COR-L47 (cell line): ENCODE results near the gene WDR19.

ENCODE experiments used
- DNase-seq: peaks from one replicate; lab custom pipeline; 2025; lab: John Stamatoyannopoulos, UW

The WDR19 gene

DNA sequence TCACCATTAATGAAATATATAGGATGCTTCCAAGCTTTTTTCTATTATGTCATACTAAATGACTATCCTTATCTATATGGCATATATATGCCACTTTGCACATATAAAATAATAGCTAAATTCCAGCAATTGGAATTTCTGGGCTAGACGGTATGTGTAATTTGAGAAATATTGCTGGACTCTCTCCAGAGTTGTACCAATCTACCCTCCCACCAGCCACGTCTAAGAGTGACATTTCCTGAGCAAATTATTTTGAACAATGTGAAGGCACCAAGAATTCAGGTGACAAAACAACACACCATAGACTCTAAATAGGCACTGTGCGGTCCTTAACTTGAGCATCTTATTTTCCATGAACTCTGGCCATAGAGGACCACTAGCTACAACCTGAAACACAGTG is 121.5 kb downstream of the WDR19 start:
- no peak for DNase-seq

DNA sequence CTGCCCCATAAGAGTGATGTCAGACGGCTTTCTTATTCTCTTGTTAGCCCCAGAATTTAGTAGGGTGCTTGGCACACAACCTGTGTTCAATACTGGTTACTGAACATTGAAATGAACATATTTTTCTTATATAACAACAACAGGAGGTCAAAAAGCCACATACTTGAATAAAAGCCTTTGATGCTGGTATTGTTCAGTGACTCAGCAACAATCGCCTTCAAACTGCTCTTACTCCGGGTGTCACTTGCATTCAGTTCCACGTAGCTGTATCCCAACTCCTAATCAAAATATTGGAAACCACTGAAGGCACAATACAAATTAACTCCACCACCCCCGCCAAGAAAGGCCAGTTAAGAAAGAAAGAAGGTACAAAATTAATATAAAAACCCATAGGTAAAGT is 122.3 kb downstream of the WDR19 start:
- no peak for DNase-seq

DNA sequence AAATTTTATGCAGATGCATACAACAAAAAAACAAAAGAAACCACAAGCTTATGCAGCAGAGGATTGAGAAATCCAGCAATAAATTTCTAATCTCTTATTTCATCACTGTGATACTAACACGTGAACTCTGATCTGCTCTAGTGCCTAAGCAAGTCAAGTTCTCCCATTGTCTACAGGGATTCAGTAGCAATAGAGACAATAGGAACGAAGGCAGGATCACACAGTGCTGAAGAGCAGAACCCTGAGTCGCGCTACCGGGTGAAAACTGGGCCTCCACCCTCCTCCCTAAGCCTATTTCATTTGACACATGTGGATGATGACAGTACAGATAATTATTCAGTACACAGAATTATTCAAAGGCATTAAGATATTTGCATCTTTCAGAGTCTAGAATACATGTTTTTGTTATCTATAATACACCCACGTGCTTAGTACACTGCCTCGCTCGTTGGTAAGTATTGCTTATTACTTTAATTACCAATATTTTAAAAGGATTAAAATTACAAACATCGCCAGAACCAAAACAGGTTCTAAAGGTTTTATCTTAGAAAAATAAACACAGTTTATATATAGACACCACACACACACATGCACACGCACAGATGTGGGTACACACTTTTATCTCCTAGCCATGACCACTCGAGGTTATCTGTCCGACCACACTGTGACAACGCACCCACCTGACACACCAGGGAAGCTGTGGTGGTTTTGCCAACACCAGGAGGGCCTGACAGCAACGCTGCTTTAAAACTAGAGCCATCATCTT is 123.8 kb downstream of the WDR19 start:
- no peak for DNase-seq

DNA sequence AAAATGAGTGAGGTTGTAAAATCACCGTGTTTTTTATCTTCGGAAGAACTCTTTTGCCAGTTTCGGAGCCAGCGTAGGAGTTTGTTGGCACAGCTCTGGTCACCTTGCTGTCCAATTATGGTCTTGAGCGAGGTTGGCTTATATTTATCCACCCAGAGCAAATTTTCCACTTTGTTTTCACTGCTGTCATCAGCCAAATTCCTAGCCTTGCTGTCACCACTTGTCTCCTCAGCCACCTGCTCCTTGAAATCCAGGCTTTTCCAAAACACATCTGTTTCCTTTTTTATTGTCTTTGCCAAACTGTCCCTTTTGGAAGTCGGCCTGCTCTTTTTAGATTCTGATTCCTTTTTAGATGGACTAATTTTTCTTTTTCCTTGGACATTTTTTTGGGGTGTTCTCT is 126.3 kb downstream of the WDR19 start:
- no peak for DNase-seq

DNA sequence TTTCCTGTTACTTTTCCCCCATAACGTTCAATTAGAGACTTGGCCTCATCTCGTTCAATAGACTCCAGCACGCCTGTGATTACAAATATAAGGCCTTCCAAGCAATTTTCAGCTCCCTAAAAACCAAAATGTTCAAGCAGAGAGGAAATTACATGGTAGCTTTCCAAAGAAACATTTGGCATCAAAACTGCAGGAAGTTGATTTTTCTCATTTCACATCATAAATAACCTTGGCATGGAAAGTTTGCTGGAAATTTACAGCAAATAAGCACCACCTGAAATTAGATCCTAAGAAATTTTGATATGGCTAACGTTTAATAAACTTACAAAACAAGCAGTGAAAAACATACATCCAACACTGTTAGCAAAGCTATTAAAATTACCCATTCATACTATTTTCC is 130.5 kb downstream of the WDR19 start:
- peak; percentile 17 for DNase-seq

DNA sequence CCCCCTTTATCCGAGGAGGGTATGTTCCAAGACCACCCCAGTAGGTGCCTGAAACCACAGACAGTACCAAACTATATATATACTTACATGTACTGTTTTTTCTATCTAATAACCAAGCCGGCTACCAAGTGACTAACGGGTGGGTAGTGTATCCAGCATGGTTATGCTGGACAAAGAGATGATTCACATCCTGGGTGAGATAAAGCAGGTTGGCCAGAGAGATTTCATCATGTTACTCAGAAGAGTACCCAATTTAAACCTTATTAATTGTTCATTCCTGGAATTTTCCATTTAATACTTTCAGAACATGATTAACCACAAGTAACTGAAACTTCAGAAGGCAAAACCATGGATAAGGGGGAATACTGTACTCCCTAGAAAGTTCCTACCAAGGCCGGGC is 137.3 kb downstream of the WDR19 start:
- DNase-seq = no peak

DNA sequence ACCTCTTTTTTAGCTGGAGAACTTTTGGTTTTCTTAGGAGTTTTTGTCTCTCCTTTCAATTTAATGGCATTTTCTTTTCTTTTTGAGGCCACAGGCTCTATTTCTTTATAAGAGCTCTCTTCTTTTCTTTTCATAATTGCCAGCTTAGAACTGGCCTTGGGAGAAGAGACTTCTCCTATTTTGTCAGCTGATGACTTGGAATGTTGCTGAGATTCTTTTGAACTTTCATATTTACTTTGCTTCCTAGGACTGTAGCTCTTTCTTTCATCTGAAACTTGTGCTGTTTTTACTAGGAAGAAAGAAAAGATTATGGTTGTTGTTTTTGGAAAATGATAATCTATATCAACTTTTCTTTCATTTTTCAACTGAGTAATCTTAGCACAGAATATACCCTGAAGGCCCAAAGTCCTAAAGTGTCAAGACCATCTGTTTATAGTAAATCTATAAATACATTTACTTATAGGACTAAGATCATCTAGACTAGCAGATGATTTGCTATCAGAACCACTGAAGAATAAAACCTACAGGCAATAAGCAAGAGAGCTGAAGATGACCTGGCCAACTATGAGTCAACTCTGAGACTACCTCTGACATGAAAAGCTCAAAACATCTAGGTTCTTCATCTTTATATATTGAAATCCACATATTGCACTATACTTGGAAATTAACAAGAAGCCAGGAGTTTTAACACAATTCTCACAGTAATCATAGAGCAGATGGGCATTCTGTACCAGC is 138.2 kb downstream of the WDR19 start:
- DNase-seq = no peak

DNA sequence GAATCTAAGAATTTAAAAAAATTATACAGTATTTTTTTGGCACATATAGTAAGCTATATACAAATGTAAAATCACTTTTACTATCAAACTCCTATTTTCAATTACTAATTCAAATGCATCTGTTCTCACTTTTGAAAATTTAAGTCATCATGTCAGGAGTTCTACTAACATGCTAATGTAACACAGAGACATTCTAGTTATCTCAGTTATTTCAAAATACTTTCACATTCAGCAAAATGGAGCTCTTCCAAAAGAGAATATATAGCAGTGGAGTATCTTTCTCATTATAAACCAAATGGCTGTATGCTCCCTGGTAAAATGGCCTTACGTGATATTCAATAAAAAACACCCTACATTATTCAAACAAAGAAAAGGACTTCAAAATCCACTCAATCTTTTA is 141.5 kb downstream of the WDR19 start:
- DNase-seq = no peak

DNA sequence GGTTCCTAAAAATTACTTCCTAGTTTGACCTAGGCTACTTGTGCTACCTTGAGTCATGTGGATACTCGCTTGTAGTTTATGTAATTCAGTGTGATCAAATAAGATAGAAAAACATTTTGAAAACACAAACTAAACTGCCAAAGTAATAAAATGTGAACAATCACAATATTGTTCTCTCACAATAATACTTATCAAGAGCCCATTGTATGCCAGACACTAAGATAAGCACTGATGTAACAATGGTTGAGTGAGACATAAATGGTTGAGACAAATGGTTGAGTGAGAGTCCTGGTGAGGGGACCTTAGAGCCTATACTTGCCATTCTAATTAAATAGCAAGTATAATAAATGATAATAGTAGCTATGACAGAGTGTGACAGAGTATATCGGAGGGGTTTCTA is 142.1 kb downstream of the WDR19 start:
- DNase-seq = no peak

DNA sequence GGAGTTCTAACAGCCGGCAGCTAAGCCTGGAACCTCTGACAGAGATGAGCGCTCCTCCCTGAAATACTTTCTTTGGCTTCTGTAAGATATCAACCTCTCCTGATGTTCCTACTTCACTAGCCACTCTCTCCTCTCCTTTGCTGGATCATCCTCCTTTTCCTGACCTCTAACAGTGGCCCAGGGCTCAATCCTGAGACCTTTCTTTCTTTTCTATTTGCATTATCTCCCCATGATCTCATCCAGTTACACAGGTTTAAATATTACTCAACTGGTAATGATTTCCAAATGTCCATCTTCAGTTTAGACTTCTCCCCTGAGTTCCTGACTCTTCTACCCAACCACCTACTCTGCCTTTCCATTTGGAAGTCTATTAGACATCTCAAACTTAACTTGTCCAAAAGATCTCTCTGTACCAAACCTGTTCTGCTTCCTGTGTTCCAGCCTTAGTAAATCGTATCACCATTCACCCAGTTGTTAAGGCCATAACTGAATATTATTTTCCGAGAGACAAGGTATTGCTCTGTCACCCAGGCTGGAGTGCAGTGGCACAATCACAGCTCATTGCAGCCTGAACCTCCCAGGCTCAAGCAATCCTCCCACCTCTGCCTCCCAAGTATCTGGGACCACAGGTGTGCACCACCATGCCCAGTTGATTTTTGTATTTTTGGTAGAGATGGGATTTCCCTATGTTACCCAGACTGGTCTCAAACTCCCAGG is 142.7 kb downstream of the WDR19 start:
- no peak for DNase-seq

DNA sequence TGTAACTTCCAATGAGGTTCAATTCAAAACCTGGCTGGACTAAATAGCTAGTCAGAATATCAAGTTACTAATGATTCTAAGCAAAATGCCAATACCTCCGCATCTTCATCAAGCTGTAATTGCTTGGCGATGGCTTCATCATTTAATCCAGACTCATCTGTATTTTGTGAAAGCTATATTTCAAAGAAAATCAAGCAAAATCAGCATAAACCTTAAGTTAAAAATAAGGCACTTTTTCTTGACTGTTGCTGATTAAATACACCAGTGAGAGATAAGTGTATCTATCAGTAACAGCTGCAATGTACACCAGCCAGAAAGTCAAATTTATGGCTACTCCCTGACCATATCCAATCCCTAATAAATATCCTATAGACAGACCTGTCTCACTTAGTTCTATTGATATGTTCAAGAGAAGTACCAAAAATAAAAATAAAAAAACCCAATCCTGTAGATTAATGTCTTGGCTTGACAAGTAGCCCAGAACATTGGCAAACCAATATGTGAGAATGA is 144.2 kb downstream of the WDR19 start:
- DNase-seq = no peak

DNA sequence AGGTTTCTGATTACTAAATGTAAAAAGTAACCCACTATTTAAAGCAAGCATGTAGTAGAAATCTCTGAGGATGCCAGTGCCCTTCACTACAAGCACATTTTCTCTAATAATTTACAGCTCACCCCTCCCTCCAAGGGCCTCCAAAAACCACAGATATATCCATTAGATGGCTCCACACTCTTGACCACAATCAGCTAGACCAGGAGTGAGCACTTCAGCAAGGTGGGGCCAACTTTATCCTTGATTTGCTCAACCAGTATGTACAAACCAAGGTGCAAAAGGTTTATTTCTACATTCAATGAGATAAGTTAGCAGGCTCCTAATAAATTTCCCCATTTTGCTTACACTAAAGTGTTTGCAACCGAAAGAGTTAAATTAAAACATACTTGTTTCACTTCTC is 148.0 kb downstream of the WDR19 start:
- DNase-seq = no peak

DNA sequence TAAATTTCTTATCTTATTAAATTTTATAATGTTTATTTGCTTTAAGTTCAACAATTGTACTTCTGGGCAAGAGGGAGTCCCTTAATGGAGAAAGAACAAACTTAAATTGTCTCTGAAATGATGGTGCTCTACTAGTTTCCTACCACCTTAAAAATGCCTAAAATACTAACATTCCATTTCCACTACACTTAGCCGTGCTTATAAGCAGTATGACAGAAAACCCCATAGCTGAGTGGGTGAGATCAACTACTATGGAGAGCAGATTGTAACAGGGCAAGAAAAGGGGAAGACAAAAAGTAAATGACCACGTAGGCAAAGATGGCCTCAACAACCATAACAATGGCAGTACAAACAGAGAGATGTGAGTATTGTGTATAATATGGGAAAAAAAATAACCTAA is 148.9 kb downstream of the WDR19 start:
- DNase-seq = no peak
